GM11168 (cell line): ENCODE results near the gene E2F4.

Source experiments
- in situ Hi-C: fragments of 300-500 bp; cut with MboI; formaldehyde crosslinking; loops from one replicate; pipeline ENCODE4 v1.12.0; 2022; ENCODE audit warnings: low sequenced_read_pairs; ENCODE audit not compliant: unreplicated experiment

E2F4 gene

DNA sequence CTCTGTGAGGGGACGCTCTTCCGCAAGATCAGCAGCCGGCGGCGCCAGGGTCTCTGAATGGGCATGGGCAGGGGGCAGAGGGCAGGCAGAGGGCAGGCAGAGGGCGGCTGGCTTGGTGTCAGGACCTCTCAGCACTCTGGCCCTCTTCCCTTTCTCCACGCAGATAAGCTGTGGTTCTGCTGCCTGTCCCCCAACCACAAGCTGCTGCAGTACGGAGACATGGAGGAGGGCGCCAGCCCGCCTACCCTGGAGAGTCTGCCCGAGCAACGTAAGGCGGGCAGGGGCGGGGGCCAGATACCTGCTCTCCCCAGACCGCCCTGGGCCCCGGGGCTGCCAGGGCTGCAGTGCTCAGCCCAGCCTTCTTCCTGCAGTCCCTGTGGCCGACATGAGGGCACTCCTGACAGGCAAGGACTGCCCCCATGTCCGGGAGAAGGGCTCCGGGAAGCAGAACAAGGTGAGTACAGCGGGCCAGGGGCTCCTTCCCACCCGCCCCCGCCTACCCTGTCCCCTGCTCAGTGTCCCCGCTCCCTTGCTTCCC is 11.1 kb downstream of the E2F4 start:
- in situ Hi-C loops: no loop called here

- in situ Hi-C loops: no loop called here
Measured at GRCh38 chr16:67204076-67204475, 12.1 kb downstream of the E2F4 start.

GRCh38 chr16:67206129-67206837 is 14.3 kb downstream of the E2F4 start:
- in situ Hi-C loops: no loop called here

DNA sequence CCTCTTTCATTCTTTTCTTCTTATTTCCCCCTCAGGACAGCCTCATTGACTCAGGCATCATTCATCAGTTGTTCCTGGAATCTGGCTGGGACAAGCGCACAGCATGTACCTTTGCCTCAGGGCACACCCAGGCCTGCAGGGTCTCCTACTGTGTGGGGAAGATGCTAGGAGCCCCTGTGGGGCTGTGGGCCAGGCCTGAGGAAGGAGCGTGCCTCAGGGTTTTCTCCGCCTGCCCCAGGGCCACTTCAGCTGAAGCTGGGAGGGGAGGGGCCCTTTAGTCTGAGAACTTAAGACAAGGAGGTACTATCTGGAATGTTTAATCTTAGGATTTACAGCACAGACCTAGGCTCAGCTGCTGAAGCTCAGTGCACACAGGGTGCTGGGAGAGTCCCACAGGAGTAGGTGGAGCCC is 14.9 kb downstream of the E2F4 start:
- in situ Hi-C loops: no loop called here

GRCh38 chr16:67207249-67208091 is 15.5 kb downstream of the E2F4 start:
- in situ Hi-C loops: no loop called here

GRCh38 chr16:67208154-67208896 is 16.4 kb downstream of the E2F4 start:
- in situ Hi-C loops: no loop called here

DNA sequence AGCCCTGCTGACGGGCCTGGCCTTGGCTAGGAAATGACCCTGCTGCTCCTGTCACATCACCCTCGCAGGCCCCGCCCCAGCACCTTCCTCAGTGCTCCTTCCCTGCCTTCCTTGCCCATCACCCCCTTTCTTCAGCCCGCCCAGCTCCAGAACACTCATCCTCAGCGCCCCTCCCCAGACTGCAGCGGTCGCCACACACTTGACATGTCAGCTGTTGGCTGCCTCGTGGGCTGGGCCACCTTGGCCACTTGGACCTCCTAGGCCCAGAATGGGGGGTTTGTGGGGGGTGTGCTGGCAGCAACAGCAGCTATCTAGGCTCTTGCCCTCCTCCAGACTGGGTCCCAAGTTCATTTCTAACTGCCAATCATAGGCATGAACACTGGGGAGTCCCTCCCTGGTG is 17.6 kb downstream of the E2F4 start:
- in situ Hi-C loops: no loop called here

GRCh38 chr16:67210069-67210937 is 18.3 kb downstream of the E2F4 start:
- in situ Hi-C loops: no loop called here

DNA sequence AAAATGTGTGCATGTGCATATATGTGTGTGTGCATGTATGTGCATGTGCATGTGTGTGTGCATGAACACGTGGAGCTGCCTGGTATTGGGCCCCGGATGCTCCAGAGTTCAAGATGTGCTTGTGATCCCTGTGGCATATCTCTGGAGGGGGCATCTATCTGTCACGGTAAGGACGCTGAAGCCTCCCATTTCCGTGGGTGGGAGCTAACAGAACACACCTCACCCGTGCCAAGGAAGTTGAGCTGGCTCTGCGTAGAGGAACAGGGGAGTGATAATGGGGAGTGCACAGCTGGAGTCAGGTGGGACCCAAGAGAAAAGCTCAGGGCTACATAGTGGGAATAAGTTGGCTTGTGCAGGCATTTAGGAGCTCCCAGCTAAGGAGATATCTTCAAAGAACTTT is 19.7 kb downstream of the E2F4 start:
- in situ Hi-C loops: no loop called here

- in situ Hi-C loops: no loop called here
Measured at GRCh38 chr16:67212766-67213165, 20.8 kb downstream of the E2F4 start.

DNA sequence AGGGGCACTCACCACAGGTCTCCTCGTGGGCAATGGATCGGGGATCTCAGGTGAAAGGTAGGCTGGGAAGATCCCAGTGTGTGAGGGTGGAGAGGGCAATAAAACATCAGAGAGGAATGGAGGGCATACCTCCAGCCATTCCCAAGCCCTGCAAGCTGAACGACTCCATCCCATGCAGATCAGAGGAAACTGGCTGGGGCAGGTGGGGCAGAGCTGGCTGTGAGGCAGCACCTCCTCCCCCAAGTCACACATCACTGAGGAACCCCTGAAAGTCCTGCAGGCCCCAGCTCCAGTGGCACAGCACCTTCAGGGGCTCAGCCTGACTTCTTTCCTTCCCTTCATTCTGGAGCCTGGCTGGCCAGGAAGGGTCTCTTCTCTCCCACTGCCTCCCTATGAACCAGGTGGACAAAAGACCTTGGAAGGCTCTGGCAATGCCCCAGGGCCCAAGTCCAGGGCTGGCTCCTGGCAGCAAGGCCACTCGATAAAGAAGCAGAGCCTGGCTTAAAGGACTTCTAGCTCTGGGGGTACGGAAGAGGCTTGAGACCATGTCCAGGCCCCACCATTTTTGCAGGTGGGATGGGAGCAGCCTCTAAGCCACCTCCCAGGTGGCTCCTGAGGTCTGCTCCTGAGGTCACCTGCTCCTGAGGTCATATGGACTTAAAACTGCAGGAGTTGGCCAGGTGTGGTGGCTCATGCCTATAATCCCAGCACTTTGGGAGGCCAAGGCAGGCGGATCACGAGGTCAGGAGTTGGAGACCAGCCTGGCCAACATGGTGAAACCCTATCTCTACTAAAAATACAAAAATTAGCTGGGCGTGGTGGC is 21.5 kb downstream of the E2F4 start:
- in situ Hi-C loops: no loop called here

DNA sequence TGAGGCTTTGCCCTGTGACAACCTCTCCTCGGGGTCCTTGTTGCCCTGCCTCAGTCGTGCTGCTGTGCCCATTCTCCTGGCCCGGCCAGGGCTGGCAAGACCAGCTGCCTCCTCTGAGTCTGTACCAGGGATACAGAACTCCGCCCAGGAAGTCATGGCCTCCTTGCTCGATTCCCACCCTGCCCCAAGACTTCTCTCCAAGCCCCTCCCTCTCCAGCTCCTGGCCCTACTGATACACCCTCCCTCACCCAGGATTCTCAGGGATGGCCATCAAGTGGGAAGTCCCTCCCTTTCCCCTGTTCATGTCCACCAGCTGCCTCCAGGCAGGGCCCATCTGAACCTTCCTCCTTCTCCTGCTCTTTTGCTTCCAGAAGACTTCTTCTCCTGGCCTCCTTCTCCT is 23.8 kb downstream of the E2F4 start:
- in situ Hi-C loops: no loop called here

GRCh38 chr16:67216612-67217490 is 24.9 kb downstream of the E2F4 start:
- in situ Hi-C loops: no loop called here

DNA sequence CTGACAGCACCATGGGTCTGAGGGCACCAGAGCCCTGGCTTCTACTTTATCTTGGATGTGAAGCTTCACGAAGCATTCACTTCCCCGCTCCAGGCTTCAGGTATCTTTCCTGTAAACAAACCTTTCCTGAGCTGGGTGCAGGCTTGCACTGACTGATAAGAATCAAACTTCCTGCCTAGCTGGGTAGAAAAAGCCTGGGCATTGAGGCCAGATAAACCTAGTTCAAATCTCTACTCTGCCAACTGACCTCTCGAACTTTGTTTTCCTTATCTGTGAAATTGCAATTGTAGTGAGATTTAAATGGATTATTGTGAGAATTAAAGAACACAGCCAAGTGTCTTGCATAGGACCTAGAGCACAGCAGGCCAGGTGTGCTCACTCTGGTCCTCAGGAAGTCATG is 32.0 kb downstream of the E2F4 start:
- in situ Hi-C loops: no loop called here

- in situ Hi-C loops: no loop called here
Measured at GRCh38 chr16:67226295-67226803, 34.4 kb downstream of the E2F4 start.

- in situ Hi-C loops: no loop called here
Measured at GRCh38 chr16:67226804-67227566, 35.0 kb downstream of the E2F4 start, which contains the start of gene TMEM208. Gene TMEM208 (plus strand): TSS chr16:67227130. CDS start chr16:67227219, 89 bp downstream.

- in situ Hi-C loops: no loop called here
Measured at GRCh38 chr16:67227567-67227921, 35.6 kb downstream of the E2F4 start.
